T-helper 2 cell treated with Interferon-gamma antibody and Interleukin-4, amounts not matched to agents 100 ng/mL and 5 ng/mL, for 36 hours (primary cell): ENCODE measurements around the gene APOBEC3G. TPM values are rescaled to one million over a fixed set of nuclear protein-coding genes. Genes with fewer than 3 reads are reported as not detected.

Experiments
- total RNA-seq: library from RNA; stranded (reverse); gene quantifications from 2 replicates; pipeline ENCODE4 v1.2.3, GENCODE V29; 2022

The APOBEC3G gene
- total RNA-seq, 1 donor from 2014 or later: 72.5 TPM

Other genes with a start within 250 kb of the APOBEC3G start
- gene NPTXR, start 233.2 kb upstream of the APOBEC3G start, total RNA-seq: 0.93 and 0.95 TPM in 2 replicates
- gene CBX6, start 205.1 kb upstream of the APOBEC3G start, total RNA-seq: 64.3 and 67.9 TPM in 2 replicates
- 0.68 TPM in 1 of 2 replicates, not detected in the other for gene APOBEC3A, start 119.7 kb upstream of the APOBEC3G start, total RNA-seq
- 27.4 and 27.8 TPM in 2 replicates for gene APOBEC3B, start 94.9 kb upstream of the APOBEC3G start, total RNA-seq
- gene APOBEC3C, start 63.0 kb upstream of the APOBEC3G start, total RNA-seq: 97.9 and 101 TPM in 2 replicates
- gene APOBEC3D, start 56.1 kb upstream of the APOBEC3G start, total RNA-seq: 35.9 and 36.3 TPM in 2 replicates
- 28.3 and 28.7 TPM in 2 replicates for gene APOBEC3F, start 36.4 kb upstream of the APOBEC3G start, total RNA-seq
- gene APOBEC3H, start 20.0 kb downstream of the APOBEC3G start, total RNA-seq: 19.3 and 20.0 TPM in 2 replicates
- 10.1 and 10.5 TPM in 2 replicates for gene CBX7, start 75.4 kb downstream of the APOBEC3G start, total RNA-seq
- gene PDGFB, start 167.7 kb downstream of the APOBEC3G start, total RNA-seq: 0.30 and 0.48 TPM in 2 replicates
- gene RPL3, start 242.3 kb downstream of the APOBEC3G start, total RNA-seq: 1,736 and 1,740 TPM in 2 replicates